Endothelial cell of umbilical vein (primary cell): Measurements from ENCODE around the gene SYNPR.

ENCODE experiments used
- EZH2 ChIP-seq: IDR thresholded peaks from 2 replicates; pipeline ENCODE4 v1.6.1; 2012; ENCODE audit warnings: borderline replicate concordance, low read depth, mild to moderate bottlenecking, moderate library complexity, low read length, inconsistent platforms; ENCODE audit not compliant: severe bottlenecking
- JUN ChIP-seq: IDR thresholded peaks from 2 replicates; pipeline ENCODE4 v1.6.1; 2011; ENCODE audit warnings: borderline replicate concordance, low read depth; ENCODE audit not compliant: insufficient read length, insufficient read depth
- MYC ChIP-seq: IDR thresholded peaks from one replicate; pipeline ENCODE4 v1.6.1; 2011; ENCODE audit warnings: mild to moderate bottlenecking, low read depth, low read length
- POLR2A ChIP-seq: IDR thresholded peaks from 2 replicates; pipeline ENCODE4 v1.6.1; 2012; ENCODE audit warnings: low read depth, mild to moderate bottlenecking, control low read depth, low read length
- TF ChIP-seq, protein P1 (sequence below): IDR thresholded peaks from 2 replicates; pipeline ENCODE4 v1.6.1; 2011; ENCODE audit not compliant: insufficient read depth, insufficient read length
- TF ChIP-seq, protein P2 (sequence below), 2 donors: IDR thresholded peaks; 1 replicate in 1 of 2; 2 replicates in 1 of 2; pipeline ENCODE4 v1.5.1; 2011; ENCODE audit warnings: low read length in 2 of 2, mild to moderate bottlenecking in 2 of 2, moderate library complexity in 2 of 2, control low read depth in 1 of 2, inconsistent platforms in 1 of 2, low read depth in 1 of 2; ENCODE audit not compliant: insufficient read depth in 1 of 2; ENCODE audit errors: extremely low read depth in 1 of 2

DNA sequence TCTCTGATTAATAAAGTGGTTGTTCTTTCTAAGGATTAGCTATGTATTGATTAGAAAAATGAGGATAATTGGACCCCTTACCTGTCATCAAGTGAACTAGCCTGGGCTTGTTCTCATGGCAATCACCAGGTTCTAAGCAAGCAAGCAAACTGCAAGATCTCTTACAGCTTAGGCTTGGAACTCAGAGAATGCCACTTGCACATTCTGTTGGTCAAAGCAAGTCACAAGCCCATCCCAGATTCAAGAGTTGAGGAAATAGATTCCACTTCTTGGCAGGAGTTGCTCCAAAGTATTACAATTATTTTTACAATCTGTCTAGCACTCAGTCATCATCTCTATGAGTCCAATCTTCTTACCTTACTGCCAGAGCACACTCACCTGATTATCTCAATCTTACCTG lies 180.3 kb downstream of the SYNPR start:
- TF ChIP-seq, protein P1, sequence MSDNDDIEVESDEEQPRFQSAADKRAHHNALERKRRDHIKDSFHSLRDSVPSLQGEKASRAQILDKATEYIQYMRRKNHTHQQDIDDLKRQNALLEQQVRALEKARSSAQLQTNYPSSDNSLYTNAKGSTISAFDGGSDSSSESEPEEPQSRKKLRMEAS, result no peak
- TF ChIP-seq, protein P2, sequence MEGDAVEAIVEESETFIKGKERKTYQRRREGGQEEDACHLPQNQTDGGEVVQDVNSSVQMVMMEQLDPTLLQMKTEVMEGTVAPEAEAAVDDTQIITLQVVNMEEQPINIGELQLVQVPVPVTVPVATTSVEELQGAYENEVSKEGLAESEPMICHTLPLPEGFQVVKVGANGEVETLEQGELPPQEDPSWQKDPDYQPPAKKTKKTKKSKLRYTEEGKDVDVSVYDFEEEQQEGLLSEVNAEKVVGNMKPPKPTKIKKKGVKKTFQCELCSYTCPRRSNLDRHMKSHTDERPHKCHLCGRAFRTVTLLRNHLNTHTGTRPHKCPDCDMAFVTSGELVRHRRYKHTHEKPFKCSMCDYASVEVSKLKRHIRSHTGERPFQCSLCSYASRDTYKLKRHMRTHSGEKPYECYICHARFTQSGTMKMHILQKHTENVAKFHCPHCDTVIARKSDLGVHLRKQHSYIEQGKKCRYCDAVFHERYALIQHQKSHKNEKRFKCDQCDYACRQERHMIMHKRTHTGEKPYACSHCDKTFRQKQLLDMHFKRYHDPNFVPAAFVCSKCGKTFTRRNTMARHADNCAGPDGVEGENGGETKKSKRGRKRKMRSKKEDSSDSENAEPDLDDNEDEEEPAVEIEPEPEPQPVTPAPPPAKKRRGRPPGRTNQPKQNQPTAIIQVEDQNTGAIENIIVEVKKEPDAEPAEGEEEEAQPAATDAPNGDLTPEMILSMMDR (IDR thresholded peaks at IDR 0.05; ENCODE audit: extremely low read depth in 1 of 2, insufficient read depth in 1 of 2, low read depth in 1 of 2, low read length in 2 of 2), result no peak
- no peak for TF ChIP-seq EZH2
- TF ChIP-seq POLR2A, result no peak
- no peak for TF ChIP-seq MYC
- TF ChIP-seq JUN, result no peak
